ENCODE data around the gene ATRN. TPM values are rescaled to one million over a fixed set of nuclear protein-coding genes. Genes with fewer than 3 reads are reported as not detected.

ATRN gene
- polyA plus RNA-seq, 1 donor (not counting 4 experiments of a cell fraction or from before 2014, with no cell fraction given): 49.9 TPM

DNA sequence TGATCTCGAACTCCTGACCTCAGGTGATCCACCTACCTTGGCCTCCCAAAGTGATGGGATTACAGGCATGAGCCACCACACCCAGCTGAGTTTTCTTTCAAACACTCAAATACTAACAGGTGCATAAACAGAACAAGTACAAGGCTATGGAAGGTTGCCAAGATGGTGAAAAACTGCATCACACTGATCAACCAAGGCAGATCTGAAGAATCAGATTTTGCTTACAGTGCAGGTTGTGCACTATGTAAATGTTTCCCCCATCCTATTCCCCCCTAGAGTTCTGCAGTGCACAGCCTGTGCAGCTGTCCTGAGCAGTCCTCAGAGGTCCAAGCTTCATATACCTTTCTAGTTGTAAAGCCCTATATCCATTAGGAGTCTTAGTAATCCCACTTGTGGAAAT lies 119.3 kb downstream of the ATRN start:
- FAIRE-seq (no peak), DNase-seq (ENCODE audit: low read depth, low spot score) (no peak)
- Histone ChIP-seq H4K20me1 (ENCODE audit: control insufficient read depth, extremely low read depth, insufficient read depth, low read length) (no peaks in the 10 kb centered on the region), H3K4me1 (ENCODE audit: control insufficient read depth, extremely low read depth, insufficient read depth, low read length) (no peaks in the 10 kb centered on the region), H2AFZ (ENCODE audit: control insufficient read depth, low read length) (no peak overlapping the region), H3K36me3 (ENCODE audit: control insufficient read depth in 2 of 2, extremely low read depth in 1 of 2, insufficient read depth in 2 of 2, low read length in 2 of 2) (peaks cover 10 to 23% of the 10 kb centered on the region in 2 experiments), H3K27me3 (ENCODE audit: control insufficient read depth, extremely low read depth, insufficient read depth, low read length) (no peaks in the 10 kb centered on the region), H3K4me3 (ENCODE audit: control insufficient read depth in 2 of 3, extremely low read depth in 1 of 3, insufficient read depth in 2 of 3, low read depth in 1 of 3, low read length in 3 of 3) (no peak overlapping the region), H3K9me3 (ENCODE audit: control insufficient read depth, low read depth, low read length) (no peaks in the 10 kb centered on the region), H3K9me1 (ENCODE audit: control insufficient read depth, extremely low read depth, insufficient read depth, low read length) (no peaks in the 10 kb centered on the region), H3K79me2 (ENCODE audit: control insufficient read depth, insufficient read depth, low read length) (no peaks in the 10 kb centered on the region), H3K9ac (ENCODE audit: control insufficient read depth, extremely low read depth, insufficient read depth, low read length) (no peak overlapping the region), H3K27ac (ENCODE audit: control insufficient read depth, insufficient read depth, low read length) (no peak overlapping the region), H3K4me2 (ENCODE audit: control insufficient read depth, extremely low read depth, insufficient read depth, low read depth, low read length) (no peak overlapping the region)
- TF ChIP-seq, protein P1, sequence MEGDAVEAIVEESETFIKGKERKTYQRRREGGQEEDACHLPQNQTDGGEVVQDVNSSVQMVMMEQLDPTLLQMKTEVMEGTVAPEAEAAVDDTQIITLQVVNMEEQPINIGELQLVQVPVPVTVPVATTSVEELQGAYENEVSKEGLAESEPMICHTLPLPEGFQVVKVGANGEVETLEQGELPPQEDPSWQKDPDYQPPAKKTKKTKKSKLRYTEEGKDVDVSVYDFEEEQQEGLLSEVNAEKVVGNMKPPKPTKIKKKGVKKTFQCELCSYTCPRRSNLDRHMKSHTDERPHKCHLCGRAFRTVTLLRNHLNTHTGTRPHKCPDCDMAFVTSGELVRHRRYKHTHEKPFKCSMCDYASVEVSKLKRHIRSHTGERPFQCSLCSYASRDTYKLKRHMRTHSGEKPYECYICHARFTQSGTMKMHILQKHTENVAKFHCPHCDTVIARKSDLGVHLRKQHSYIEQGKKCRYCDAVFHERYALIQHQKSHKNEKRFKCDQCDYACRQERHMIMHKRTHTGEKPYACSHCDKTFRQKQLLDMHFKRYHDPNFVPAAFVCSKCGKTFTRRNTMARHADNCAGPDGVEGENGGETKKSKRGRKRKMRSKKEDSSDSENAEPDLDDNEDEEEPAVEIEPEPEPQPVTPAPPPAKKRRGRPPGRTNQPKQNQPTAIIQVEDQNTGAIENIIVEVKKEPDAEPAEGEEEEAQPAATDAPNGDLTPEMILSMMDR (optimal IDR thresholded peaks at IDR 0.05 in 1 of 3, IDR thresholded peaks at IDR 0.05 in 1 of 3, conservative IDR thresholded peaks at IDR 0.05 in 1 of 3; ENCODE audit: extremely low read depth in 1 of 3, insufficient read depth in 2 of 3, low read length in 3 of 3): no peak
- TF ChIP-seq EZH2 (IDR thresholded peaks at IDR 0.05; ENCODE audit: low read length): no peak
- dilution Hi-C loops (cut with MboI; ENCODE audit: extremely low pct_ligation_motif_present, low sequenced_read_pairs): no loop called here

DNA sequence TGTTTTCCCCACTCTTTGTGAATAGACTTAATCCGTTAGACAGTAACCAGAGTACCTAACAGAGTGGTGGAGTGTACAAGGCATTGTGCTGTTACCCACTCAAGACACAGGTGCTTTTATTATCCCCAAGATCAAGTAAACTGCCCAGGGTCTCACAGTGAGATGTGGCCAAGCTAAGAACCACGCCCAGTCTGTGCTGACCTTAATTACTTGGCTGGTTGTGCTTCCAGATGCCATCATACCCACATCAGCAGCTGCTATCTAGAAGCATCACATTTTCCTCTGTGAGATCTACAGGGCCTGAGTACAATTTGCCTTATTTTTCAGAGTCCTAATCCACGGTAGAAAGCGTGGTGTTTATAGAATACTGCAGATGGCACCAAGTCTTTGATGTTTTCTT lies 122.1 kb downstream of the ATRN start:
- no peaks in the 10 kb centered on the region for H3K9me3 ChIP-seq (ENCODE audit: control insufficient read depth, low read depth, low read length)
- no peaks in the 10 kb centered on the region for H3K9me1 ChIP-seq (ENCODE audit: control insufficient read depth, extremely low read depth, insufficient read depth, low read length)
- FAIRE-seq (peak; percentile 32), DNase-seq (ENCODE audit: low read depth, low spot score) (no peak)
- no peaks in the 10 kb centered on the region for H3K79me2 ChIP-seq (ENCODE audit: control insufficient read depth, insufficient read depth, low read length)
- no peaks in the 10 kb centered on the region for H3K27me3 ChIP-seq (ENCODE audit: control insufficient read depth, extremely low read depth, insufficient read depth, low read length)
- H4K20me1 ChIP-seq (ENCODE audit: control insufficient read depth, extremely low read depth, insufficient read depth, low read length): no peaks in the 10 kb centered on the region
- H3K36me3 ChIP-seq (ENCODE audit: control insufficient read depth in 2 of 2, extremely low read depth in 1 of 2, insufficient read depth in 2 of 2, low read length in 2 of 2): peaks cover 10 to 28% of the 10 kb centered on the region in 2 experiments
- H3K4me2 ChIP-seq (ENCODE audit: control insufficient read depth, extremely low read depth, insufficient read depth, low read depth, low read length): no peak overlapping the region
- dilution Hi-C loops (cut with MboI; ENCODE audit: extremely low pct_ligation_motif_present, low sequenced_read_pairs): no loop called here
- no peak overlapping the region for H3K27ac ChIP-seq (ENCODE audit: control insufficient read depth, insufficient read depth, low read length)
- no peak overlapping the region for H3K9ac ChIP-seq (ENCODE audit: control insufficient read depth, extremely low read depth, insufficient read depth, low read length)
- TF ChIP-seq, protein P1 (optimal IDR thresholded peaks at IDR 0.05 in 1 of 3, IDR thresholded peaks at IDR 0.05 in 1 of 3, conservative IDR thresholded peaks at IDR 0.05 in 1 of 3; ENCODE audit: extremely low read depth in 1 of 3, insufficient read depth in 2 of 3, low read length in 3 of 3): no peak
- no peak for TF ChIP-seq EZH2 (IDR thresholded peaks at IDR 0.05; ENCODE audit: low read length)
- H3K4me1 ChIP-seq (ENCODE audit: control insufficient read depth, extremely low read depth, insufficient read depth, low read length): no peaks in the 10 kb centered on the region
- H3K4me3 ChIP-seq (ENCODE audit: control insufficient read depth in 2 of 3, extremely low read depth in 1 of 3, insufficient read depth in 2 of 3, low read depth in 1 of 3, low read length in 3 of 3): no peak overlapping the region
- H2AFZ ChIP-seq (ENCODE audit: control insufficient read depth, low read length): no peak overlapping the region

Data from keratinocyte (primary cell).